Measurements from ENCODE around the gene LYRM9.

Gene LYRM9

DNA sequence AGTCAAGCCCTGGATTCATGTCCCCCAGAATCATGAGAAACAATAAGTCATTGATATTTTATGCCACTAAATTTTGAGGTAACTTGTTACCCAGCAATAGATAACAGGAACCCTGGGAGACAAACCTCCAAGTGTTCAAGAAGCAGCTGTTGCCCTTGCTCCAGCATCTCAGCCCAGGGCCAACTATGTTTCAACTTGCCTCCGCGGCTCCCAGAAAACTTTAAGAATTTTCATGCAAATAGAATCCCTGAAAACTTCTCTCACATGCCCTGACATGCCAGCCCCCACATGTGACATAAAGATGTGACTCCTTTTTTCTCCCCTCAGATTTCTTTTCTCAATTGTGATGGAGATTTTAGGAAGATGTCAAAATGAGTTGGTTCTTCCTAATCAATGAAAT is 22.8 kb downstream of the LYRM9 start:
- TF ChIP-seq, protein P1, sequence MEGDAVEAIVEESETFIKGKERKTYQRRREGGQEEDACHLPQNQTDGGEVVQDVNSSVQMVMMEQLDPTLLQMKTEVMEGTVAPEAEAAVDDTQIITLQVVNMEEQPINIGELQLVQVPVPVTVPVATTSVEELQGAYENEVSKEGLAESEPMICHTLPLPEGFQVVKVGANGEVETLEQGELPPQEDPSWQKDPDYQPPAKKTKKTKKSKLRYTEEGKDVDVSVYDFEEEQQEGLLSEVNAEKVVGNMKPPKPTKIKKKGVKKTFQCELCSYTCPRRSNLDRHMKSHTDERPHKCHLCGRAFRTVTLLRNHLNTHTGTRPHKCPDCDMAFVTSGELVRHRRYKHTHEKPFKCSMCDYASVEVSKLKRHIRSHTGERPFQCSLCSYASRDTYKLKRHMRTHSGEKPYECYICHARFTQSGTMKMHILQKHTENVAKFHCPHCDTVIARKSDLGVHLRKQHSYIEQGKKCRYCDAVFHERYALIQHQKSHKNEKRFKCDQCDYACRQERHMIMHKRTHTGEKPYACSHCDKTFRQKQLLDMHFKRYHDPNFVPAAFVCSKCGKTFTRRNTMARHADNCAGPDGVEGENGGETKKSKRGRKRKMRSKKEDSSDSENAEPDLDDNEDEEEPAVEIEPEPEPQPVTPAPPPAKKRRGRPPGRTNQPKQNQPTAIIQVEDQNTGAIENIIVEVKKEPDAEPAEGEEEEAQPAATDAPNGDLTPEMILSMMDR (conservative IDR thresholded peaks at IDR 0.05), result no peak
- H3K27ac ChIP-seq, result no peak overlapping the region

DNA sequence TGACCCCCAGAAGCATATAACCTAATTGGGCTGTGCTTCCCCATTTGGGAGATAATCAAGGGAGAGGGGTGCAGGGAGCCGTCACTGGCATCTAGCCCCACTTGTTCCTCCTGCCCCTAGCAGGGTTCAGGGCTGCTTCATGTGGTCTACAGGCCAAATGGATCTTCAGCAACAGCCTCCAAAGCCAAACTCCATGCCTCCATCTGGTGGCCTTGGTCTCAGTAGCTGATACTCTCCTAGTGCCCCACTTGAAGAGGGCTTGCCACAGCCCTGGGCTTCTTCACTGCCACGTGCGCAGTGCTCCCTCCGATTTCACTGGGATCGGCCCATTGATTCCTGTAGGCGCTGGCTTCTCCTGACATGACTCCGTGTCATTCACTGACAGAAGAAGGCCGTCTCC is 24.6 kb downstream of the LYRM9 start:
- H3K27ac ChIP-seq, result no peak overlapping the region
- TF ChIP-seq, protein P1 (conservative IDR thresholded peaks at IDR 0.05), result no peak

DNA sequence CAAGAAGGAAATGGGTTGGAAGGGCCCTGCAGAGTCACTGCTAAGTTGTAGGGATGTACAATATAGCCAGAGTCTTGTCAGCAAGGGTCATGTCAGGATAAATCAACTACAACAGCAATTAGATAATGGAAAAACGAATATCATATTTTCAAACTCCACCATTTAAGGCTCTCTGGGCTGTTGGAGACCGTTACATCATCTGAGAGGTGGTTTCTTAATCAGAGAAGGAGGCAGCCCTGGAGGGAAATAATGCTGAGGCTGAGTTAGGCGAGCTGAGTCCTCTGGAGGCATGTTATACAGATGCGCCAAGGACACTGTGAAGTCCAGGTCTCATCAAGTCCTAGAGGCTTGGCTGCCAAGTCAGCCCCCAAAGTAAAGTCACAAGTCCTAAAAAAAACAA is 30.3 kb downstream of the LYRM9 start:
- TF ChIP-seq, protein P1 (conservative IDR thresholded peaks at IDR 0.05), result no peak

DNA sequence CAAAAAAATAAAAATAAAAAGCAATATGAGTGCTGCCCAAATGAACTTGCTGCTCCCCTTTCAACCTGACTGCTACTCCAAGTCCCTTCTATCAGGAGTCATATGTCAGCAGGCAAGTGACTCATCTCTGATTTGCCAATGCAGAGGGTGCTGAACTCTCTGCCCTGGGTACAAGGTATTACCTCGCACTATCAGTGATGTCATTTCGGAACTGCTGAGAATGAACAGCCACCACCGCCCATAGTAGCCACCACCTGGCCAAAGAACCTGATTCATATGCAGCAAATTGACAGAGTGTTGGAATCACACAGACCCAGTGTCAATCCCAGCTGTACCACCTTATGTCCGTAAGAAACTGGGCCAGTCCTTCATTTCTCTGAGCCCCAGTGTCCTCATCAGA is 31.2 kb downstream of the LYRM9 start:
- TF ChIP-seq, protein P1 (conservative IDR thresholded peaks at IDR 0.05), result no peak
- H3K27ac ChIP-seq, result no peak overlapping the region

More for the DNA sequence above, 30.3 kb downstream of the LYRM9 start:
- H3K27ac ChIP-seq, result no peak overlapping the region

DNA sequence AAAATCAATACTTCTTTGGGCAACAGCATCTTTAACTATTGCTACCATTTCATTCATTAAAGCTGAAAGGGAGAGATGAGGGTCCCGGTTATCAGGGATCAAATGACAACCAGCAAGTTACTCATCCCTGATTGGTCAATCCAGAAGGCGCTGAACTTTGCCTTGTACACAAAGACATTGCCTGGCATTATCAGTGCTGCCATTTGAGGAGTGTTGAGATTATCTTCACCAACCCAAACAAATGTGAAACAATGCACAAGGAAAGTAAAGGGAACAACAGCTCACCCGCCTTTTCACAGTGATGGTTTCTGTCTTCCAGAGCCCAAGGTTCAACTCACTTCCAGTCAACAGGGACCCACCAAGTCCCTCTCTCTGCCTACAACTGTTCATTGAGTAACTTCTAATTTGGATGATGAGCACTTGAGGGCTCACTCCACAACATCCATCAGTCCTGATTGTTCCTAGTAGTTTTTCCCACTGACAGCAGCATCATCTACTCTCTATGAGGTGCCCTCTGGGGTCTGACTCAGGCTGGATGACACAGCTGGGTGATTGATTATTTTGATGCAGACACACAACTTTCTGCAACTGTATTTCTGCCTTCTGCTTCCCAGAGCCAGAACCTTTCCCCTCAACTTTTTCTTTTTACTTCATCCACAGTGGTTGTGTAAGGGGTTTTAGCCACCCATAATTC is 32.0 kb downstream of the LYRM9 start:
- TF ChIP-seq, protein P1 (conservative IDR thresholded peaks at IDR 0.05), result no peak
- no peak overlapping the region for H3K27ac ChIP-seq

DNA sequence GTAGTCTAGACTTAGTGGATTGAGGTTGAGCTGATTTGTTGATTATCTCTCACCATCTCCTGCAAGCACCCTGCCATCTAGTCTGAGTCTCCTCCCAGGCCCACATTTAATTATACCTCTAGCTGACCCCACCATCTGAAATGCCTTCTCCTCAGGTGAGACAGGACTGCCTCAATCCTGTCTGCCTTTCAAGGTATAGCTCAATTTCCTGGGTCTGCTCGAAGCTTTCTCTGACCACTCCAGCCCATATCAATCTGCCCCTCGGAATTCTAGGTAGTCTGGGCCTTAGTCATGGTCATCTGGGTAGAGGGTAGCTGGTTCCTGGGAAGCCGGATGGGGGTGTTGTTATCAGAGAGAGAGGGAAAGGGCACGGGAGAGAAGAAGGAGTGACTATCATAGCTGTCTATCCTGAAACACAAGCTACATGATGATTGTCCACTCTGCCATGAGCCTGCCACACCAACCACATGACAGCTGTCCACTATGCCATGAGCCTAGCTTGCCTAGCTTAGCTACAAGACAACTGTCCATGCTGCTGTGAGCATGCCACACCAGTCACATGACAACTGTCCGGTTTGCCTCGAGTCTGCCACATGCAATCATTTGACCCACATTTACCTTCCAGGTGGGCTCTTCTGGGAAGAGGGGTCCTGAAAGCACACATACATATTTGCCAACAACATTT is 34.4 kb downstream of the LYRM9 start:
- TF ChIP-seq, protein P1 (conservative IDR thresholded peaks at IDR 0.05), result no peak

DNA sequence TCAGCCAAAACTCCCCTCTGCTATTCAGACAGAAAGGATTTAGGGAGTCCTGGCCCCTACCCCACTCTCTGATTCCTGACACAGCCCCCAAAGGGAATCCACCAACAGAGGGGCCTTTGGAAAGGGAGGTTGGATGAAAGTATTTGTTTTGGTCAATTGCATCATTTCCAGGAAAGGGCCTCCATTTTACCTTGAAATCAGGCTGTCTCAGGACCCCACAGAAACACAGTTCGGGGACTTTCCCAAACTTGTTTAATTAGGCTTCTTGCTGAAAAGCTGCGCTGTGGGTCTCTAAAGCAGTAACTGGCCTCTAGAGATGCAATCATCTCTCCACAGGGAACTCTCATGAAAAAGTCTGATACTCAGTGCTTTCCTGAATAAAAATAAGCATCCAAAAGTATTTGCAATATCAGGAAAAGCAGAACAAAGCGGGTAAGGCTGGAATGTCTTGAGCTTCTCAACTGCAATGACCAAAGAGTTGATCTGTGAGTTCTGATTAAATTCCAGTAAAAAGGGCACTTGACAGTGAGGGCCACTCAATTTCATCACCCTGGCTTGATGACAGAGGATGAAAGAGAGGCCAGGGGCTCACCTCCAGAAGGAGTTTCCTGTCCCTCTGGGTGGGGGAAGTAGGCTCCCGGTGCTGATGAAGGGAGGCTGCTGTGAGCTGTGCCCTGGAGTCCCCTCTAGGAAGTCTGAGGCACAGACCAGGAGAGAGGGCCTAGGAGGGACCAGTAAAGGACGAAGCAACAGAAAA is 36.3 kb downstream of the LYRM9 start:
- no peak overlapping the region for H3K27ac ChIP-seq
- TF ChIP-seq, protein P1 (conservative IDR thresholded peaks at IDR 0.05), result no peak

More for the DNA sequence above, 34.4 kb downstream of the LYRM9 start:
- no peak overlapping the region for H3K27ac ChIP-seq

Data from VCaP (cell line).